ENCODE results near the gene NCK1. TPM values are rescaled to one million over a fixed set of nuclear protein-coding genes. Genes with fewer than 3 reads are reported as not detected.

Gene NCK1
- total and polyA plus RNA-seq, 2 of the 13 experiments (the other 11 are each of a cell fraction or from before 2014, with no cell fraction given) = 14.7 to 30.4 TPM

DNA sequence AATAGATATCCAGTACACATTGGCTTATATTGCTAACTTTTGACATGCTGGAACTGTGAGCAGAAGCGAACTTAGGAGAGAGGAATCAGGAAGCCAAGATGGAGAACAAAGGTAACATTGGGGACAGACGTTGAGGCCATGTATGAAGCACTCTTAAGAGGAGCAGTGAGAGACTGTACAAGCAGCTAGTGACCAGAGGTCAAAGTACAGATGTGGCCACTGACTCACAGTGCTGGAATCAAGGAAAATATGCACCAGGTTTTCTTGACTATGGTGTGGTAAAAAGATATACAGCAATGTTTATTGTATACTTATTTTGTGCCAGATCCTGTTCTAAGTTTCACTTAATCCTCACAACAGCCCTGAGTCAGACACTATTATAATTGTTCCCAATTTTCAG is 93.8 kb downstream of the NCK1 start (continued):
- TF ChIP-seq, protein P1, sequence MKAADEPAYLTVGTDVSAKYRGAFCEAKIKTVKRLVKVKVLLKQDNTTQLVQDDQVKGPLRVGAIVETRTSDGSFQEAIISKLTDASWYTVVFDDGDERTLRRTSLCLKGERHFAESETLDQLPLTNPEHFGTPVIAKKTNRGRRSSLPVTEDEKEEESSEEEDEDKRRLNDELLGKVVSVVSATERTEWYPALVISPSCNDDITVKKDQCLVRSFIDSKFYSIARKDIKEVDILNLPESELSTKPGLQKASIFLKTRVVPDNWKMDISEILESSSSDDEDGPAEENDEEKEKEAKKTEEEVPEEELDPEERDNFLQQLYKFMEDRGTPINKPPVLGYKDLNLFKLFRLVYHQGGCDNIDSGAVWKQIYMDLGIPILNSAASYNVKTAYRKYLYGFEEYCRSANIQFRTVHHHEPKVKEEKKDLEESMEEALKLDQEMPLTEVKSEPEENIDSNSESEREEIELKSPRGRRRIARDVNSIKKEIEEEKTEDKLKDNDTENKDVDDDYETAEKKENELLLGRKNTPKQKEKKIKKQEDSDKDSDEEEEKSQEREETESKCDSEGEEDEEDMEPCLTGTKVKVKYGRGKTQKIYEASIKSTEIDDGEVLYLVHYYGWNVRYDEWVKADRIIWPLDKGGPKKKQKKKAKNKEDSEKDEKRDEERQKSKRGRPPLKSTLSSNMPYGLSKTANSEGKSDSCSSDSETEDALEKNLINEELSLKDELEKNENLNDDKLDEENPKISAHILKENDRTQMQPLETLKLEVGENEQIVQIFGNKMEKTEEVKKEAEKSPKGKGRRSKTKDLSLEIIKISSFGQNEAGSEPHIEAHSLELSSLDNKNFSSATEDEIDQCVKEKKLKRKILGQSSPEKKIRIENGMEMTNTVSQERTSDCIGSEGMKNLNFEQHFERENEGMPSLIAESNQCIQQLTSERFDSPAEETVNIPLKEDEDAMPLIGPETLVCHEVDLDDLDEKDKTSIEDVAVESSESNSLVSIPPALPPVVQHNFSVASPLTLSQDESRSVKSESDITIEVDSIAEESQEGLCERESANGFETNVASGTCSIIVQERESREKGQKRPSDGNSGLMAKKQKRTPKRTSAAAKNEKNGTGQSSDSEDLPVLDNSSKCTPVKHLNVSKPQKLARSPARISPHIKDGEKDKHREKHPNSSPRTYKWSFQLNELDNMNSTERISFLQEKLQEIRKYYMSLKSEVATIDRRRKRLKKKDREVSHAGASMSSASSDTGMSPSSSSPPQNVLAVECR (CRISPR knock-in tag; IDR thresholded peaks at IDR 0.05; ENCODE audit: borderline replicate concordance) = no peak
- TF ChIP-seq ZMYM3 (CRISPR knock-in tag; IDR thresholded peaks at IDR 0.05) (no peak), ZFAT (CRISPR knock-in tag; conservative IDR thresholded peaks at IDR 0.05) (no peak), ZNF121 (CRISPR knock-in tag; IDR thresholded peaks at IDR 0.05) (no peak), NFE2 (CRISPR knock-in tag; IDR thresholded peaks at IDR 0.05) (no peak), JUN (CRISPR knock-in tag; IDR thresholded peaks at IDR 0.05) (0 out of 2 replicates have a peak, but pooled peaks have one; percentile 36), ZNF251 (CRISPR knock-in tag; IDR thresholded peaks at IDR 0.05) (no peak), FOSL1 (CRISPR knock-in tag; IDR thresholded peaks at IDR 0.05; ENCODE audit: borderline replicate concordance) (peak; percentile 72; the same call in 1 of the 2 replicates), ZNF552 (CRISPR knock-in tag; IDR thresholded peaks at IDR 0.05; ENCODE audit: borderline replicate concordance) (no peak), HDAC2 (CRISPR knock-in tag; IDR thresholded peaks at IDR 0.05) (0 out of 2 replicates have a peak, but pooled peaks have one; percentile 32), CBX2 (IDR thresholded peaks at IDR 0.05; ENCODE audit: low read depth, low read length) (no peak), CBX2 (CRISPR knock-in tag; IDR thresholded peaks at IDR 0.05; ENCODE audit: low read depth) (no peak)
- TF ChIP-seq, protein P2, sequence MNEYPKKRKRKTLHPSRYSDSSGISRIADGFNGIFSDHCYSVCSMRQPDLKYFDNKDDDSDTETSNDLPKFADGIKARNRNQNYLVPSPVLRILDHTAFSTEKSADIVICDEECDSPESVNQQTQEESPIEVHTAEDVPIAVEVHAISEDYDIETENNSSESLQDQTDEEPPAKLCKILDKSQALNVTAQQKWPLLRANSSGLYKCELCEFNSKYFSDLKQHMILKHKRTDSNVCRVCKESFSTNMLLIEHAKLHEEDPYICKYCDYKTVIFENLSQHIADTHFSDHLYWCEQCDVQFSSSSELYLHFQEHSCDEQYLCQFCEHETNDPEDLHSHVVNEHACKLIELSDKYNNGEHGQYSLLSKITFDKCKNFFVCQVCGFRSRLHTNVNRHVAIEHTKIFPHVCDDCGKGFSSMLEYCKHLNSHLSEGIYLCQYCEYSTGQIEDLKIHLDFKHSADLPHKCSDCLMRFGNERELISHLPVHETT (CRISPR knock-in tag; conservative IDR thresholded peaks at IDR 0.05) = no peak
- TF ChIP-seq, protein P3, sequence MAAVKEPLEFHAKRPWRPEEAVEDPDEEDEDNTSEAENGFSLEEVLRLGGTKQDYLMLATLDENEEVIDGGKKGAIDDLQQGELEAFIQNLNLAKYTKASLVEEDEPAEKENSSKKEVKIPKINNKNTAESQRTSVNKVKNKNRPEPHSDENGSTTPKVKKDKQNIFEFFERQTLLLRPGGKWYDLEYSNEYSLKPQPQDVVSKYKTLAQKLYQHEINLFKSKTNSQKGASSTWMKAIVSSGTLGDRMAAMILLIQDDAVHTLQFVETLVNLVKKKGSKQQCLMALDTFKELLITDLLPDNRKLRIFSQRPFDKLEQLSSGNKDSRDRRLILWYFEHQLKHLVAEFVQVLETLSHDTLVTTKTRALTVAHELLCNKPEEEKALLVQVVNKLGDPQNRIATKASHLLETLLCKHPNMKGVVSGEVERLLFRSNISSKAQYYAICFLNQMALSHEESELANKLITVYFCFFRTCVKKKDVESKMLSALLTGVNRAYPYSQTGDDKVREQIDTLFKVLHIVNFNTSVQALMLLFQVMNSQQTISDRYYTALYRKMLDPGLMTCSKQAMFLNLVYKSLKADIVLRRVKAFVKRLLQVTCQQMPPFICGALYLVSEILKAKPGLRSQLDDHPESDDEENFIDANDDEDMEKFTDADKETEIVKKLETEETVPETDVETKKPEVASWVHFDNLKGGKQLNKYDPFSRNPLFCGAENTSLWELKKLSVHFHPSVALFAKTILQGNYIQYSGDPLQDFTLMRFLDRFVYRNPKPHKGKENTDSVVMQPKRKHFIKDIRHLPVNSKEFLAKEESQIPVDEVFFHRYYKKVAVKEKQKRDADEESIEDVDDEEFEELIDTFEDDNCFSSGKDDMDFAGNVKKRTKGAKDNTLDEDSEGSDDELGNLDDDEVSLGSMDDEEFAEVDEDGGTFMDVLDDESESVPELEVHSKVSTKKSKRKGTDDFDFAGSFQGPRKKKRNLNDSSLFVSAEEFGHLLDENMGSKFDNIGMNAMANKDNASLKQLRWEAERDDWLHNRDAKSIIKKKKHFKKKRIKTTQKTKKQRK (IDR thresholded peaks at IDR 0.05; ENCODE audit: low read length) = no peak
- TF ChIP-seq, protein P4, sequence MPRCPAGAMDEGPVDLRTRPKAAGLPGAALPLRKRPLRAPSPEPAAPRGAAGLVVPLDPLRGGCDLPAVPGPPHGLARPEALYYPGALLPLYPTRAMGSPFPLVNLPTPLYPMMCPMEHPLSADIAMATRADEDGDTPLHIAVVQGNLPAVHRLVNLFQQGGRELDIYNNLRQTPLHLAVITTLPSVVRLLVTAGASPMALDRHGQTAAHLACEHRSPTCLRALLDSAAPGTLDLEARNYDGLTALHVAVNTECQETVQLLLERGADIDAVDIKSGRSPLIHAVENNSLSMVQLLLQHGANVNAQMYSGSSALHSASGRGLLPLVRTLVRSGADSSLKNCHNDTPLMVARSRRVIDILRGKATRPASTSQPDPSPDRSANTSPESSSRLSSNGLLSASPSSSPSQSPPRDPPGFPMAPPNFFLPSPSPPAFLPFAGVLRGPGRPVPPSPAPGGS (CRISPR knock-in tag; IDR thresholded peaks at IDR 0.05) = no peak
- TF ChIP-seq, protein P5, sequence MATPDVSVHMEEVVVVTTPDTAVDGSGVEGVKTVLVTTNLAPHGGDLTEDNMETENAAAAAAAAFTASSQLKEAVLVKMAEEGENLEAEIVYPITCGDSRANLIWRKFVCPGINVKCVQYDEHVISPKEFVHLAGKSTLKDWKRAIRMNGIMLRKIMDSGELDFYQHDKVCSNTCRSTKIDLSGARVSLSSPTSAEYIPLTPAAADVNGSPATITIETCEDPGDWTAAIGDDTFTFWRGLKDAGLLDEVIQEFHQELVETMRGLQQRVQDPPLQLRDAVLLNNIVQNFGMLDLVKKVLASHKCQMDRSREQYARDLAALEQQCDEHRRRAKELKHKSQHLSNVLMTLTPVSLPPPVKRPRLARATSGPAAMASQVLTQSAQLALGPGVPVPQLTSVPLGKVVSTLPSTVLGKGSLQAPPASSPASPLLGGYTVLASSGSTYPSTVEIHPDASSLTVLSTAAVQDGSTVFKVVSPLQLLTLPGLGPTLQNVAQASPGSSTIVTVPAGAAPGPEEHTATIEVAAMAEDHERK (CRISPR knock-in tag; IDR thresholded peaks at IDR 0.05; ENCODE audit: low read depth) = no peak
- TF ChIP-seq, protein P6, sequence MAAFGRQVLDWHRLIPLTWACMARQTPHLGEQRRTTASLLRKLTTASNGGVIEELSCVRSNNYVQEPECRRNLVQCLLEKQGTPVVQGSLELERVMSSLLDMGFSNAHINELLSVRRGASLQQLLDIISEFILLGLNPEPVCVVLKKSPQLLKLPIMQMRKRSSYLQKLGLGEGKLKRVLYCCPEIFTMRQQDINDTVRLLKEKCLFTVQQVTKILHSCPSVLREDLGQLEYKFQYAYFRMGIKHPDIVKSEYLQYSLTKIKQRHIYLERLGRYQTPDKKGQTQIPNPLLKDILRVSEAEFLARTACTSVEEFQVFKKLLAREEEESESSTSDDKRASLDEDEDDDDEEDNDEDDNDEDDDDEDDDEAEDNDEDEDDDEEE (CRISPR knock-in tag; IDR thresholded peaks at IDR 0.05) = no peak
